ENCODE measurements around the gene EYS.

EYS gene

GRCh38 chr6:64930681-64931080 is 776.3 kb downstream of the EYS start:
- DNase-seq = no peak

- no peak for DNase-seq
Measured at GRCh38 chr6:64926051-64926450, 781.0 kb downstream of the EYS start.

- DNase-seq = no peak
Measured at GRCh38 chr6:64920257-64920656, 786.8 kb downstream of the EYS start.

DNA sequence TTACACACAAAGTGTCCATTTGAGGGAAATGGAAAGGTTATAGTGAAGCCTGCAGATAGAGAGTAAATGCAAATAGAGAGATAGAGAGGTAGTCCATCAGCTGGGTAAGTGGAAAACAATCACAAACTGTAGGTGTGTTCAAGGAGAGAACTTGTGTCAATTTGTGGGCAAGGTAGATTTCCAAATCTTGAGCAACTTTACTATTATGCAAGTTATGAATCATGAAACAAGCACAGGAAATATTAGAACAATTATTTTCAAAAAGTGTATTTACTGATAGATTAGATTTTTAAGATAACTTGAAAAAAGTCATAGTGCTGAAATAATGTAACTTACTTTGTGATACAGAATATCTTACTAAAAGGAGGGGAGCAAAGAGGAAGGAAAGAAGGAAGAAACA is 792.9 kb downstream of the EYS start:
- DNase-seq = no peak

GRCh38 chr6:64912966-64913365 is 794.1 kb downstream of the EYS start:
- no peak for DNase-seq

DNA sequence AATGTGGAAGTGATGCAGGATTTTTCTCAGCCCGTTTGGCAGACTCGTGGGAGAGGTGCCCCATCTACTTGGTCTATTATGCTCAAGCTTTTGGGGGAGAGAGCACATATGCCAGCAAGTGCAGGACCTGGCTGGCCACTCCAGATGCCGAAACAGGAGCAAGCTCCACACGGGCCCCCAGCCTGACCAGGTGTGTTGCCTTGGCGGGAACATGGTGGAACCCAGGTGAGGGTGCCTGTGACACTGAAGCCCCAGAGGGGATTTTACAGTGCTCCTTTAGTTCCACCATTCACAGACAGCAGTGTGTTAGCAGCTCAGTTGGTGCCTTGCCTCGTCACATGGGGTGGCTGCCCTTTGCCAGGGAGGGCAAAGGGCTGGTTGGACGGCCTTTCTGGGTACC is 798.9 kb downstream of the EYS start:
- DNase-seq = no peak

- DNase-seq = no peak
Measured at GRCh38 chr6:64904616-64905015, 802.4 kb downstream of the EYS start.

DNA sequence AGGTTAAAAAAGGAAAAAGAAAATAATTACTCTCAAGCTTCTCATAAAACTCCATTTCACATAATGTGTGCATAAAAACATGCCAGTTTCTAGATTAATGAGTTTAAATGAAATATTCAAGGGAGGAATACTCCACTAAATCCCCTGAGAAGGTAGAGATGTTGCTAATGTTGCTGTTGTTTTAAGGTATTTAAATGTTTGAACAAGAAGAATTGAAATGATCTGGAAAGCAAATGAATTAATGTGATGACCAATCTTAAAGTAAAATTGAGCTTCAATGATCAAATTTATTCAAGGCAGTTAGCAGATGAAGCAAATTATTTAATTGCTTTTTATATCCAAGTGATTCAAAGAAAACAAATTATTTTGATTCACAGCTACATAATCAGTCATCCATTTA is 804.4 kb downstream of the EYS start:
- DNase-seq = no peak

GRCh38 chr6:64896939-64897338 is 810.1 kb downstream of the EYS start:
- no peak for DNase-seq

DNA sequence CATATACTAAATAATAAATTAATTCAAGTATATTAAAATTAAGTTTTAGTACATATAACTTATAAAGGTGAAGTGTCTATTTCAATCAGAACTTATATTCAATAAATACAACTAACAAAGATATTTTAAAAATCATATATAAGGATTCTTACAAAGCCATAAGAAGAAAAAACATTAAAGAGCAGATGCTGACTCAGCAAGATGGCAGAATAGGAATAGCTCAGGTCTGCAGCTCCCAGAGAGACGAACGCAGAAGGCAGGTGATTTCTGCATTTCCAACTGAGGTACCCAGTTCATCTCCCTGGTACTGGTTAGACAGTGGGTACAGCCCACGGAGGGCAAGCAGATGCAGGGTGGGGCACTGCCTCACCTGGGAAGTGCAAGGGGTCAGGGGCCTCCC is 811.1 kb downstream of the EYS start:
- no peak for DNase-seq

DNA sequence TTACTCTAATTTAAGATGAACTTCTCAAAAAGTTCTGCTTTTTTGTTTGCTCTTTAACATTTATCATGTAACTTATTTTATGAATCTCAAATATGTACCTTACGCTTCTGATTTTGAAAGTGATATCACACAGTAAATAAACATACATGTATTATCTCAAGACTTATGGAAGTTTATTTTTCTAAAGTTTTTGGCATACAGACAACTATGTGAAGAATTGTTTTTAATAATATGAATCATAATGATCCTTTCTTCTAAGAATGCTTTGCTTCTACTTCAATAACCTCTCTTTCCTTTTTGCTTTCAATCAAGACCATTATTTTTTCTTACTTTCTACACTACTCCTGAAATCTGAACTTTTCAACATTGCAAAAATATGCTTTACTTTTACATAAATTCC is 816.4 kb downstream of the EYS start:
- no peak for DNase-seq

GRCh38 chr6:64889144-64889543 is 817.9 kb downstream of the EYS start:
- no peak for DNase-seq

- DNase-seq = no peak
Measured at GRCh38 chr6:64874776-64875175, 832.2 kb downstream of the EYS start.

GRCh38 chr6:64872633-64873032 is 834.4 kb downstream of the EYS start:
- DNase-seq = no peak

DNA sequence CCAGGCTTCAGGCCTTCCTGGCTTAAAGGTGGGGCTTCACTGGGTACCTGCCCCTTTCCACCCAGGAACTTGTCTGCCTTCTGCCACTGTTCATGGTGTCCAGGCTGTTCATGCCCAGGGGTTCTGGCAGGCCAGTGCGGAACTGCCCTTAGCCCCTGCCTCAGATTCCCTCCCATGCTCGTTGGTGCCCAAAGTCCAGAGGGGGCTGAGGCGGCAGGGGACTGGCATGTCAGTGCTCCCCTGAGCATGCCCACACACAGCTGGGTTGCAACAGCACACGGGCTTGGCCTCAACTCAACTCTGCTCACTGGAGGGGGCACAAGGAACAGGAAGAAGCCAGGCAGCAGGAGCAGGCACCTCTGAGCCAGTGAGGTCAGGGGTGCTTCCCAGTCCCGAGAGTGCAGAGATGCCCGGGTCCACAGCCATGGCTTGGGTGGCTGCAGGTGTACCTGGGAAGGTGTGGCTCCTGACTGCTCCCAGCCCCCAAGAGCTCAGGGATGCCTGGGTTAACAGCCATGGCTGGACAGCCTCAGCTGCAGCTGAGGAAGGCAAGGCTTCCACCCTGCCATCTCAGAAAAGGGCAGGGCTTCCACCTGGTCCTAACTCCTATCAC is 845.9 kb downstream of the EYS start:
- no peak for DNase-seq

- no peak for DNase-seq
Measured at GRCh38 chr6:64860203-64860602, 846.8 kb downstream of the EYS start.

- no peak for DNase-seq
Measured at GRCh38 chr6:64850121-64850520, 856.9 kb downstream of the EYS start.

DNA sequence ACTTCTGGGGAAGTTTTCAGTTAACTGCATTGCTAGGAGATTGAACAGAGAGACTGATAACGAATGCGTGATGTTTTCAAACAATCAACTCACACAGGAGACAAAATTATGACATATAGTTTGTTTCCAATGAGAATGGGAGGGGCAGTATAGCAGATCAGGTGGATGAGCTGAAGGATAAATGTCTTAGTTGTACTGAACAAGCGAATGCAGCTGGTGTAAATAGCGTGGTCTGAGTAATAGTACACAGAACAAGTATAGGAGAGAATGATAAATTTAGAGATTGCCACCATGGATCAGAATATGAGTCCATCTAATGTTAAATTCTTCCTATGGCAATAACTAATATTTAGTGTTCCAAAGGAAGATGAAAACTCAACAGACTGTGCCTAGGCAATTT is 858.6 kb downstream of the EYS start:
- DNase-seq = no peak

DNA sequence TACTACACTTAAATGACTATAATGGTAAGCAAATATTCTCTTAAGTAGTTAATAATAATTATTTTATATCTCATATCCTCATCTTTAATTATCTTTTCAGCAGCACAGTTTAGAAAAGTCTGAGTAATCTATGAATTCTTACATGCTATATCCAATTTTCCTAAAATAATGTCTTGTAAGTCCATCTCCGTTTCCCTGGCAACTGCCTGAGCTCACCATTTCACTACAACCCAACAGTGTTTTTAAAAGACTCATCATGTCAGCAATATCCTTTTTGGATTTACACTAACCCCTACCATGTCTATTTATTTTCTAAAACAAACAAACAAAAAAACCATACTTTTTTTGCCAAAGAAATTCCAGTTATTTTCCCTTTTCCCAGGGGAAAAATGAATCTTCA is 859.6 kb downstream of the EYS start:
- no peak for DNase-seq

DNA sequence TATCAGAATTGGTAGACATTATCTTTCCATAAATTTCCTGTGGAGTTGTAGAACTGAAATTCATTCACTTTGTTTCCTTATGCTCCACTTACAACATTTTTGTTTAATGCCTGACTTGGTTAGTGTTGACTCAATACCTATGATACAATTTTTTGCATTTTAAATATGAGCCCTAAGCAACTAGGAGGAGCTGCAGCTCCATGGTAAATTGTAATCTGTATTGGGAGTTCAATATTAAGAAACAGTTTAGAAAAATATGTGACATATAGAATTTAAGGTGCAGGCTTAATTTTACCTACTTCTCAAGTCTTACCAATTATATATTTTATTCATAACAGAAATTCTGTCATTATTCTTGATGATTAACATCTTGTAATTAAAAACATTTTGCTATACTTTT is 868.3 kb downstream of the EYS start:
- DNase-seq = no peak

GRCh38 chr6:64831680-64832079 is 875.3 kb downstream of the EYS start:
- DNase-seq = no peak

GRCh38 chr6:64817525-64817924 is 889.5 kb downstream of the EYS start:
- DNase-seq = no peak

GRCh38 chr6:64815718-64816117 is 891.3 kb downstream of the EYS start:
- no peak for DNase-seq

- no peak for DNase-seq
Measured at GRCh38 chr6:64812138-64812537, 894.9 kb downstream of the EYS start.

DNA sequence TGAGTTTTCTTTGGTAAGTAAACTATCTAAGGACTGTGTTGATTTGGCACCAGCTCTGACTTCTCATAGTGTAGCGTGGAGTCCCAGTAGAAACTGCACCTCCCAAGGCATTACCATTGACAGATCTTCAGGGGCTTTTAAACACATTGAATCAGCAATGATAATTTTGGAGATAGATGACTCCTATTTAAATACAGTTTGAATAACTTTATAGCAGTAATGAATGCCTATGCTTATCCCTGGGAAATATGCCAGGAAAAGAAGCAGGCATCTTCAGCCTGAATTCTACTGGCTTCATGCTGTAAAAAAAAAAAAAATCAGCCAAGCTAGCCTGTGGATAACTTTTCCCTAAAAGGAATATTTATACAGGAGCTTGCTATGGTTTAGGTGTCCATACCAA is 895.9 kb downstream of the EYS start:
- DNase-seq = no peak

DNA sequence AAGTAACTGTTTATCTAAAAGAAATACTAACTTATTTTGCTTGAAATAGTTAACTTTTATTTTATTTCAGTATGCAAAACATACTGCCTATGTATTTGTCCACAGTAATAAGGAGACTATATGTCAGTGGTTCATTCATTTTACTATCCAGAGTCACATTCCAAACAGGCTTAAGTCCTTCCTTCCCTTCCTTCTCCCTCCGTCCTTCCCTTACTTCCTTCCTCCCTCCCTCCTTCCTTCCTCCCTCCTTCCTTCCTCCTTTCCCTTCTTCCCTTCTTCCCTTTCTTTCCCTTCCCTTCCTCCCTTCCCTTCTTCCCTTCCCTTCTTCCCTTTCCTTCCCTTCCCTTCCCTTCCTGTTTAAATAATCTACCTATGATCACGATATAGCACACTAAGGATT is 899.2 kb downstream of the EYS start:
- no peak for DNase-seq
